ENCODE results near the gene RXYLT1.

RXYLT1 gene

GRCh38 chr12:63836046-63836445 lies 56.3 kb downstream of the RXYLT1 start:
- Histone ChIP-seq H2BK5ac (ENCODE audit: low read depth, low read length, poor library complexity) (no peak overlapping the region), H3K27me3 (ENCODE audit: insufficient read depth, low read length) (no peaks in the 10 kb centered on the region), H4K91ac (ENCODE audit: low read depth, low read length) (no peak overlapping the region), H3K4ac (ENCODE audit: low read depth, low read length) (no peak overlapping the region), H3K4me2 (ENCODE audit: low read length) (no peak overlapping the region), H2BK120ac (ENCODE audit: insufficient read depth, low read length, poor library complexity) (no peak overlapping the region), H2BK12ac (ENCODE audit: low read length) (no peak overlapping the region), H3K27ac (ENCODE audit: low read depth, low read length) (no peak overlapping the region), H2AK5ac (ENCODE audit: low read length) (no peak overlapping the region), H3K9me3 (ENCODE audit: insufficient read depth, low read depth, low read length) (no peaks in the 10 kb centered on the region), H4K8ac (ENCODE audit: low read depth, low read length) (no peak overlapping the region), H3K79me2 (ENCODE audit: control insufficient read depth, insufficient read depth, low read length, poor library complexity) (no peaks in the 10 kb centered on the region), H3K4me1 (ENCODE audit: control insufficient read depth in 1 of 2, insufficient read depth in 2 of 2, low read length in 2 of 2) (no peaks in the 10 kb centered on the region), H3K4me3 (ENCODE audit: low read depth, low read length) (no peak overlapping the region), H3K36me3 (ENCODE audit: control insufficient read depth in 1 of 2, insufficient read depth in 2 of 2, low read length in 2 of 2) (no peaks in the 10 kb centered on the region), H3K9ac (ENCODE audit: low read length) (no peak overlapping the region), H3K79me1 (ENCODE audit: low read length) (no peaks in the 10 kb centered on the region), H3K23ac (ENCODE audit: low read length) (no peak overlapping the region), H3K18ac (ENCODE audit: low read length) (no peak overlapping the region), H4K12ac (ENCODE audit: low read depth, low read length) (no peak overlapping the region), H2AFZ (ENCODE audit: insufficient read depth, low read length, poor library complexity) (no peak overlapping the region), H3K14ac (ENCODE audit: low read length) (no peak overlapping the region)
- WGBS (ENCODE audit: extremely low coverage, insufficient coverage, insufficient read length): no CpG with 5 or more reads among the region's 2 CpGs
- DNase-seq: no peak

GRCh38 chr12:63836936-63837335 lies 57.2 kb downstream of the RXYLT1 start:
- Histone ChIP-seq H3K79me2 (ENCODE audit: control insufficient read depth, insufficient read depth, low read length, poor library complexity) (no peaks in the 10 kb centered on the region), H3K27me3 (ENCODE audit: insufficient read depth, low read length) (no peaks in the 10 kb centered on the region), H2BK120ac (ENCODE audit: insufficient read depth, low read length, poor library complexity) (no peak overlapping the region), H3K9me3 (ENCODE audit: insufficient read depth, low read depth, low read length) (no peaks in the 10 kb centered on the region), H4K8ac (ENCODE audit: low read depth, low read length) (no peak overlapping the region), H3K4me3 (ENCODE audit: low read depth, low read length) (no peak overlapping the region), H3K23ac (ENCODE audit: low read length) (no peak overlapping the region), H2AFZ (ENCODE audit: insufficient read depth, low read length, poor library complexity) (no peak overlapping the region), H2BK5ac (ENCODE audit: low read depth, low read length, poor library complexity) (no peak overlapping the region), H2AK5ac (ENCODE audit: low read length) (no peak overlapping the region), H3K9ac (ENCODE audit: low read length) (no peak overlapping the region), H3K18ac (ENCODE audit: low read length) (no peak overlapping the region), H2BK12ac (ENCODE audit: low read length) (no peak overlapping the region), H3K4me2 (ENCODE audit: low read length) (no peak overlapping the region), H4K91ac (ENCODE audit: low read depth, low read length) (no peak overlapping the region), H3K4me1 (ENCODE audit: control insufficient read depth in 1 of 2, insufficient read depth in 2 of 2, low read length in 2 of 2) (no peaks in the 10 kb centered on the region), H3K27ac (ENCODE audit: low read depth, low read length) (no peak overlapping the region), H3K4ac (ENCODE audit: low read depth, low read length) (no peak overlapping the region), H3K79me1 (ENCODE audit: low read length) (no peaks in the 10 kb centered on the region), H3K14ac (ENCODE audit: low read length) (no peak overlapping the region), H3K36me3 (ENCODE audit: control insufficient read depth in 1 of 2, insufficient read depth in 2 of 2, low read length in 2 of 2) (no peaks in the 10 kb centered on the region), H4K12ac (ENCODE audit: low read depth, low read length) (no peak overlapping the region)
- WGBS (ENCODE audit: extremely low coverage, insufficient coverage, insufficient read length): no CpG with 5 or more reads among the region's 3 CpGs
- no peak for DNase-seq

GRCh38 chr12:63838411-63838810 lies 58.7 kb downstream of the RXYLT1 start:
- Histone ChIP-seq H4K12ac (ENCODE audit: low read depth, low read length) (no peak overlapping the region), H2BK5ac (ENCODE audit: low read depth, low read length, poor library complexity) (no peak overlapping the region), H4K91ac (ENCODE audit: low read depth, low read length) (no peak overlapping the region), H3K23ac (ENCODE audit: low read length) (no peak overlapping the region), H3K4ac (ENCODE audit: low read depth, low read length) (no peak overlapping the region), H3K14ac (ENCODE audit: low read length) (no peak overlapping the region), H2AFZ (ENCODE audit: insufficient read depth, low read length, poor library complexity) (no peak overlapping the region), H3K18ac (ENCODE audit: low read length) (no peak overlapping the region), H2AK5ac (ENCODE audit: low read length) (no peak overlapping the region), H3K27me3 (ENCODE audit: insufficient read depth, low read length) (no peaks in the 10 kb centered on the region), H3K36me3 (ENCODE audit: control insufficient read depth in 1 of 2, insufficient read depth in 2 of 2, low read length in 2 of 2) (no peaks in the 10 kb centered on the region), H3K79me2 (ENCODE audit: control insufficient read depth, insufficient read depth, low read length, poor library complexity) (no peaks in the 10 kb centered on the region), H4K8ac (ENCODE audit: low read depth, low read length) (no peak overlapping the region), H3K9ac (ENCODE audit: low read length) (no peak overlapping the region), H3K4me2 (ENCODE audit: low read length) (no peak overlapping the region), H3K79me1 (ENCODE audit: low read length) (no peaks in the 10 kb centered on the region), H2BK120ac (ENCODE audit: insufficient read depth, low read length, poor library complexity) (no peak overlapping the region), H3K4me1 (ENCODE audit: control insufficient read depth in 1 of 2, insufficient read depth in 2 of 2, low read length in 2 of 2) (no peaks in the 10 kb centered on the region), H3K4me3 (ENCODE audit: low read depth, low read length) (no peak overlapping the region), H3K27ac (ENCODE audit: low read depth, low read length) (no peak overlapping the region), H2BK12ac (ENCODE audit: low read length) (no peak overlapping the region), H3K9me3 (ENCODE audit: insufficient read depth, low read depth, low read length) (no peaks in the 10 kb centered on the region)
- no CpG with 5 or more reads among the region's 9 CpGs for WGBS (ENCODE audit: extremely low coverage, insufficient coverage, insufficient read length)
- DNase-seq: no peak

DNA sequence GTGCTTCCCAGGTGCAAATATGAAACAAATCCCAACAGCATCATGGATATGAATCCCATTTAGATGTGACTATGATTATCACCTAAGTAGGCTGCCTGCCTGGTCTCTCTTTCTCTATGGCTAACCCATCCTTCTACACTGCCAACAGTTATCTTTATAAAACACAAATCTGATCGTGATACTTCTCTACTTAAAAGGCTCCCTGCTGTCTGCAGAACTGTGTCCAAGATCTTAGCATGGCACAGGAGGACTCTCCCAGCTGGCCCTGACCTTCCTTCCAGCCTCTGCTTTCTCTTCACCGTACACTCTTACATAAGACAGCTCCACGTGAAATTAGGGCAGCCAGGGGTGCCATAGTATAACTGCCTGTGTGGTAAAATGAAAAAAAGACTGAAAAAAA lies 61.3 kb downstream of the RXYLT1 start:
- Histone ChIP-seq H3K9ac (ENCODE audit: low read length) (no peak overlapping the region), H3K4ac (ENCODE audit: low read depth, low read length) (no peak overlapping the region), H3K23ac (ENCODE audit: low read length) (no peak overlapping the region), H2BK5ac (ENCODE audit: low read depth, low read length, poor library complexity) (no peak overlapping the region), H3K79me2 (ENCODE audit: control insufficient read depth, insufficient read depth, low read length, poor library complexity) (peaks cover 3% of the 10 kb centered on the region), H3K27ac (ENCODE audit: low read depth, low read length) (no peak overlapping the region), H2BK120ac (ENCODE audit: insufficient read depth, low read length, poor library complexity) (no peak overlapping the region), H3K79me1 (ENCODE audit: low read length) (peaks cover 5% of the 10 kb centered on the region), H3K18ac (ENCODE audit: low read length) (no peak overlapping the region), H3K4me3 (ENCODE audit: low read depth, low read length) (no peak overlapping the region), H3K4me1 (ENCODE audit: control insufficient read depth in 1 of 2, insufficient read depth in 2 of 2, low read length in 2 of 2) (no peaks in the 10 kb centered on the region), H2AK5ac (ENCODE audit: low read length) (no peak overlapping the region), H3K9me3 (ENCODE audit: insufficient read depth, low read depth, low read length) (no peaks in the 10 kb centered on the region), H3K4me2 (ENCODE audit: low read length) (no peak overlapping the region), H3K27me3 (ENCODE audit: insufficient read depth, low read length) (no peaks in the 10 kb centered on the region), H4K8ac (ENCODE audit: low read depth, low read length) (no peak overlapping the region), H4K91ac (ENCODE audit: low read depth, low read length) (no peak overlapping the region), H3K14ac (ENCODE audit: low read length) (no peak overlapping the region), H2AFZ (ENCODE audit: insufficient read depth, low read length, poor library complexity) (no peak overlapping the region), H4K12ac (ENCODE audit: low read depth, low read length) (no peak overlapping the region), H2BK12ac (ENCODE audit: low read length) (no peak overlapping the region), H3K36me3 (ENCODE audit: control insufficient read depth in 1 of 2, insufficient read depth in 2 of 2, low read length in 2 of 2) (no peaks in the 10 kb centered on the region)
- no peak for DNase-seq
- WGBS (ENCODE audit: extremely low coverage, insufficient coverage, insufficient read length): no CpG with 5 or more reads among the region's 3 CpGs
